ENCODE data around the gene JAZF1. TPM values are rescaled to one million over a fixed set of nuclear protein-coding genes. Genes with fewer than 3 reads are reported as not detected.

The JAZF1 gene
- total RNA-seq, 2 donors from 2014 or later = 9.3 to 37.4 TPM

DNA sequence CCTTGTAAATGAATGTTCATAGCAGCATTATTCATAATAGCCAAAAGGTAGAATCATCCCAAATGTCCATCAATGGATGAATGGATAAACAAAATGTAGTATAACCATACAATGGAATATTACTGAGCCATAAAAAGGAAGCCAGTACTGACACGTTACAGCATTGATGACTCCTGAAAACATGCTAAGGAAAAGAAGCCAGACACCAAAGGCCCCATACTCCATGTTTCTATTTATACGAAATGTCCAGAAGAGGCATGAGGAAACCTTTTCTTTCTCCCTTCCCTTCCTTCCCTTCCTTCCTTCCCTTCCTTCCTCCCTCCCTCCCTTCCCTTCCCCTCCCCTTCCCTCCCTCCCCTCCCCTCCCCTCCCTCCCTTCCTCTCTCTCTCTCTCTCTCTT, 131.9 kb downstream of the JAZF1 start:
- H3K4me1 ChIP-seq (replicated peaks) = no peaks in the 10 kb centered on the region
- intact Hi-C loops (cut with DNase I) = no loop called here
- WGBS = 96% methylated on average over 2 of the region's 2 CpGs
- H3K27ac ChIP-seq = no peak overlapping the region
- TF ChIP-seq POLR2AphosphoS5 (IDR thresholded peaks at IDR 0.05) (no peak), POLR2A (IDR thresholded peaks at IDR 0.05) (no peak)
- TF ChIP-seq, protein P1, sequence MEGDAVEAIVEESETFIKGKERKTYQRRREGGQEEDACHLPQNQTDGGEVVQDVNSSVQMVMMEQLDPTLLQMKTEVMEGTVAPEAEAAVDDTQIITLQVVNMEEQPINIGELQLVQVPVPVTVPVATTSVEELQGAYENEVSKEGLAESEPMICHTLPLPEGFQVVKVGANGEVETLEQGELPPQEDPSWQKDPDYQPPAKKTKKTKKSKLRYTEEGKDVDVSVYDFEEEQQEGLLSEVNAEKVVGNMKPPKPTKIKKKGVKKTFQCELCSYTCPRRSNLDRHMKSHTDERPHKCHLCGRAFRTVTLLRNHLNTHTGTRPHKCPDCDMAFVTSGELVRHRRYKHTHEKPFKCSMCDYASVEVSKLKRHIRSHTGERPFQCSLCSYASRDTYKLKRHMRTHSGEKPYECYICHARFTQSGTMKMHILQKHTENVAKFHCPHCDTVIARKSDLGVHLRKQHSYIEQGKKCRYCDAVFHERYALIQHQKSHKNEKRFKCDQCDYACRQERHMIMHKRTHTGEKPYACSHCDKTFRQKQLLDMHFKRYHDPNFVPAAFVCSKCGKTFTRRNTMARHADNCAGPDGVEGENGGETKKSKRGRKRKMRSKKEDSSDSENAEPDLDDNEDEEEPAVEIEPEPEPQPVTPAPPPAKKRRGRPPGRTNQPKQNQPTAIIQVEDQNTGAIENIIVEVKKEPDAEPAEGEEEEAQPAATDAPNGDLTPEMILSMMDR (IDR thresholded peaks at IDR 0.05) = no peak
- no peak for DNase-seq (ENCODE audit: low spot score)
- H3K27me3 ChIP-seq (replicated peaks; ENCODE audit: insufficient read depth) = no peaks in the 10 kb centered on the region
- no peaks in the 10 kb centered on the region for H3K9me3 ChIP-seq
- no peak overlapping the region for H3K4me3 ChIP-seq
- no peaks in the 10 kb centered on the region for H3K36me3 ChIP-seq

DNA sequence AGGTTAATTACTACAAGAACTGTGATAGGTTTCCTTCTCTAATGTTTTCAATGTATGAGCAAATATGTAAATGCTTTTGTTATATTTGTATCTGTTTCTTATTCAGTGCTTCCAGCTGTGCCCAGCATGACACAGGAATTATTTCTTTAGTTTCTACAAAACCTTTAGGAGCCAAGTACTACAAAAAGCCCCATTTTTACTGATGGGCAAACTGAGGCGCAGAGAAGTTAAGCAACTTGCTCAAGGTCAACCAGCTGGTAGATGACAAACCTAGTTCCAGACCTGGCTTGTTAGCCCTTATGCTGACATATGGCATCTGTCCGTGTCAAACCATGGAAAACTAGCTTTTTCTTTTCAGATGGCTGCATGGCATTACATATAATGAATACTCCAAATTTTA, 134.6 kb downstream of the JAZF1 start:
- H3K36me3 ChIP-seq = no peaks in the 10 kb centered on the region
- WGBS = 97% methylated on average over 2 of the region's 2 CpGs
- no peaks in the 10 kb centered on the region for H3K4me1 ChIP-seq (replicated peaks)
- no peak overlapping the region for H3K27ac ChIP-seq
- H3K27me3 ChIP-seq (replicated peaks; ENCODE audit: insufficient read depth) = no peaks in the 10 kb centered on the region
- DNase-seq (ENCODE audit: low spot score) = no peak
- H3K4me3 ChIP-seq = no peak overlapping the region
- TF ChIP-seq POLR2AphosphoS5 (IDR thresholded peaks at IDR 0.05) (no peak), POLR2A (IDR thresholded peaks at IDR 0.05) (no peak)
- TF ChIP-seq, protein P1 (IDR thresholded peaks at IDR 0.05) = no peak
- H3K9me3 ChIP-seq = no peaks in the 10 kb centered on the region
- intact Hi-C loops (cut with DNase I) = no loop called here

DNA sequence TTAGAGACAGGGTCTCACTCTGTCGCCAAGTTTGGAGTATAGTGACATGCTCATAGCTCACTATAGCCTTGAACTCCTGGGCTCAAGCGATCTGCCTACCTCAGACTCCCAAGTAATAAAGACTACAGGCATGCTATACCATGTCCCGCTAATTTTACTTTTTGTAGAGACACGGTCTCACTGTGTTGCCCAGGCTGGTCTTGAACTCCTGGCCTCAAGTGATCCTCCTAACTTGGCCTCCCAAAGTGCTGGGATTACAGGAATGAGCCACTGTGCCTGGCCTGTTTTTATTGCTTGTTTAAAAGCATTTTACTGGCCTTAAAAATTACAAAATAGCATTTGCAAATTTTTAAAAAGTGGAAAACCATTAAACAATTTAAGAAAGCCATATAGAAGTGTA, 135.0 kb downstream of the JAZF1 start:
- no peak overlapping the region for H3K4me3 ChIP-seq
- H3K27me3 ChIP-seq (replicated peaks; ENCODE audit: insufficient read depth) = no peaks in the 10 kb centered on the region
- H3K4me1 ChIP-seq (replicated peaks) = no peaks in the 10 kb centered on the region
- no peaks in the 10 kb centered on the region for H3K36me3 ChIP-seq
- intact Hi-C loops (cut with DNase I) = no loop called here
- 96% methylated on average over 4 of the region's 4 CpGs for WGBS
- H3K27ac ChIP-seq = no peak overlapping the region
- H3K9me3 ChIP-seq = no peaks in the 10 kb centered on the region
- no peak for TF ChIP-seq POLR2AphosphoS5 (IDR thresholded peaks at IDR 0.05)
- TF ChIP-seq, protein P1 (IDR thresholded peaks at IDR 0.05) = no peak
- TF ChIP-seq POLR2A (IDR thresholded peaks at IDR 0.05) = no peak
- no peak for DNase-seq (ENCODE audit: low spot score)

DNA sequence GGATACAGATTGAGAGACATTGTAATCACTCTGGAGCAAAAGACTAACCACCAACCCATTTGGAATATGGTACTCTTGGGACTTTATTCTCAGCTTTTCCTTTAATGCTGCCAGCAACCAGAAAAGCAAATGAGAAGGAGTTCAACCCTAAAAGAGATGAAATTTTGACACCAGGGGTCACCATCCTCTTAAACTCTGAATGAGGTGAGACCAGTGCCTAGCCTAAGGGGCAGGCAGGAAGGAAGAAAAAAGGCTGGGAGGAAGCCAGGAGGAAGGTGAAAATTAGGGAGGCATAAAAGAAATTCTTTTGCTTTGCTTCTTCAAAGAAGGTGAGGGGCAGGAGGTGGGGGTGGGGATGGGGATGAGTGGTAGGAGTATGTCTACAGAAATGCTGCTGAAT, 135.8 kb downstream of the JAZF1 start:
- Histone ChIP-seq H3K27me3 (replicated peaks; ENCODE audit: insufficient read depth) (no peaks in the 10 kb centered on the region), H3K4me1 (replicated peaks) (no peaks in the 10 kb centered on the region), H3K4me3 (no peak overlapping the region), H3K36me3 (no peaks in the 10 kb centered on the region), H3K27ac (no peak overlapping the region), H3K9me3 (no peaks in the 10 kb centered on the region)
- TF ChIP-seq POLR2A (IDR thresholded peaks at IDR 0.05) (no peak), POLR2AphosphoS5 (IDR thresholded peaks at IDR 0.05) (no peak)
- TF ChIP-seq, protein P1 (IDR thresholded peaks at IDR 0.05) = no peak
- DNase-seq (ENCODE audit: low spot score) = no peak
- intact Hi-C loops (cut with DNase I) = no loop called here

DNA sequence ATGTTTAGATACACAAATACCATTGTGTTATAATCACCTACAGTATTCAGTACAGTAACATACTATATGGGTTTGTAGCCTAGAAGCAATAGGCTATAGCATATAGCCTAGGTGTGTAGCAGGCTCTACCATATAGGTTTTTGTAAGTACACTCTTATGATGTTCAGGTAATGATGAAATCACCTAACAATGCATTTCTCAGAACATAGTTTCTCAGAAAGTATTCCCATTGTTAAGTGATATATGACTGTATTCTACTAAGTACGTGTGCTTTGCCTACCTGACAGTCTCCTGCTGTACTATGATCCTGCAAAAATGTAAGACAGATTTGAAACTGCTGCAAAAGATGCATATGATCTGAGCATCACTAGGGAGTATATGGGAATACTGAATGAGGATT, 137.9 kb downstream of the JAZF1 start:
- WGBS = 100% methylated on average over 1 of the region's 1 CpG
- H3K9me3 ChIP-seq = no peaks in the 10 kb centered on the region
- DNase-seq (ENCODE audit: low spot score) = no peak
- intact Hi-C loops (cut with DNase I) = no loop called here
- no peaks in the 10 kb centered on the region for H3K27me3 ChIP-seq (replicated peaks; ENCODE audit: insufficient read depth)
- no peaks in the 10 kb centered on the region for H3K4me1 ChIP-seq (replicated peaks)
- H3K4me3 ChIP-seq = no peak overlapping the region
- H3K36me3 ChIP-seq = no peaks in the 10 kb centered on the region
- H3K27ac ChIP-seq = no peak overlapping the region
- TF ChIP-seq POLR2AphosphoS5 (IDR thresholded peaks at IDR 0.05) (no peak), POLR2A (IDR thresholded peaks at IDR 0.05) (no peak)
- TF ChIP-seq, protein P1 (IDR thresholded peaks at IDR 0.05) = no peak

Measured in prostate gland (tissue), 2 donors.